OCI-LY3 (cell line): Measurements from ENCODE around the gene GRM4.

ENCODE experiments used
- H2AFZ ChIP-seq: fragments of 200-600, 300-600 bp; shearing (Covaris generic); 2 replicates; pipeline ENCODE4 v1.6.0; 2014; ENCODE audit warnings: antibody characterized with exemption, low read depth, low read length
- H3K27ac ChIP-seq: fragments of 200-600, 300-600 bp; sonication (generic); 2 replicates; pipeline ENCODE4 v1.5.1; 2014; ENCODE audit warnings: mild to moderate bottlenecking, low read length, moderate library complexity, mixed read lengths
- H3K27me3 ChIP-seq: fragments of 200-600, 300-600 bp; sonication (generic); 2 replicates; pipeline ENCODE4 v1.6.1; 2014; ENCODE audit warnings: low read depth, low read length, mixed read lengths
- H3K36me3 ChIP-seq: fragments of 200-600, 300-600 bp; sonication (generic); replicated peaks from 2 replicates; pipeline ENCODE3; 2014; ENCODE audit warnings: low read depth, low read length, mixed read lengths
- H3K4me1 ChIP-seq: fragments of 300-600, 200-600 bp; sonication (generic); 2 replicates; pipeline ENCODE4 v1.6.1; 2014; ENCODE audit warnings: low read length, mixed read lengths
- H3K4me2 ChIP-seq: fragments of 200-600, 300-600 bp; sonication (generic); 2 replicates; pipeline ENCODE4 v1.6.1; 2014; ENCODE audit warnings: low read length, mixed read lengths
- H3K4me3 ChIP-seq: fragments of 300-600, 200-600 bp; sonication (generic); 2 replicates; pipeline ENCODE4 v1.5.1; 2014; ENCODE audit warnings: antibody characterized with exemption, mild to moderate bottlenecking, low read length, moderate library complexity
- H3K79me2 ChIP-seq: fragments of 300-600, 200-600 bp; shearing (Covaris generic); 2 replicates; pipeline ENCODE4 v1.6.1; 2014; ENCODE audit warnings: mild to moderate bottlenecking, low read length, mixed read lengths
- H3K9ac ChIP-seq: fragments of 300-600, 200-600 bp; shearing (Covaris generic); 2 replicates; pipeline ENCODE4 v1.6.0; 2014; ENCODE audit warnings: mild to moderate bottlenecking, low read length, moderate library complexity
- H3K9me3 ChIP-seq: fragments of 200-600, 300-600 bp; shearing (Covaris generic); 2 replicates; pipeline ENCODE4 v1.6.1; 2014; ENCODE audit warnings: low read length, mixed read lengths; ENCODE audit not compliant: insufficient read depth
- H4K20me1 ChIP-seq: fragments of 200-600, 300-600 bp; sonication (generic); 2 replicates; pipeline ENCODE4 v1.6.1; 2016; ENCODE audit warnings: low read length, mixed read lengths; ENCODE audit not compliant: insufficient read depth
- EZH2phosphoT487 ChIP-seq: fragments of 200-600 bp; shearing (Covaris generic); IDR thresholded peaks from 2 replicates; pipeline ENCODE4 v1.6.1; 2018; ENCODE audit warnings: antibody characterized with exemption, mixed run types, low read depth
- TF ChIP-seq, protein P1 (sequence below): fragments of 200-600, 300-600 bp; sonication (generic); IDR thresholded peaks from 2 replicates; pipeline ENCODE4 v1.5.1; 2014; ENCODE audit warnings: antibody characterized with exemption, low read length, low read depth

GRM4 gene

DNA sequence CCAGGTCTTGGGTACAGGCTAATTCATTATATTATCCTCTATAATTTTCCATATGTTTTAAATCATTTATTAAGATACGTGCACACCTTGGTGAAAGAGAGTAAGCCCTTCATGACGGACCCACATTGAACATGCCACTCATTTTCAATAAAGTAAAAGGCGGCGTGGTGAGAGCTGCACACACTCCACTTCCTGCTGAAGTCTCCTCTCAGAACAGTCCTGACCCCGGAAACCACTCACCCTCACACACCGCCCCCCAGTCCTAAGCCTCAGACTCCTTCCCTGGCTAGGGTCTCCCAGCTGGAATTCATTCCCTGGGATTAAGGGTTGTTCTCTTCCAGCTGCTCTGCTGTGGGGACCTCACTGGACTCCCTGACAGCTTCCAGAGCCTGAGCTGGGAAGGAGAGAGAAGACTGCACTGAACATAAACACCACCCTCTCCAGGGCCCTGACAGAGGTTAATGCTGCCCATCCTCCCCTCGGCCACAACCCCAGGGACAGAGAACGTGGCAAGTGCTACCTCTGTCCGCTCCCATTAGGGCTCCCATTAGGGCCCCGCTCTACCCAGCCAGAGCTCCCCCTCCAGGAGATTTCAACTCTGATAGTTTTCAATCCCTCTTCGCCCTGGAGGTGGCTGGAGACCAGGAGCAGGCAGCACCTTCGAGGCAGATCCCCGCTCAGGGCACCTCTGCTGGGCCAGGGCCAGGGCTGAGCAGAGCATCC lies 24.8 kb downstream of the GRM4 start:
- Histone ChIP-seq H3K27ac (no peak overlapping the region), H3K4me2 (no peak overlapping the region), H2AFZ (no peak overlapping the region), H4K20me1 (no peaks in the 10 kb centered on the region), H3K79me2 (no peaks in the 10 kb centered on the region), H3K27me3 (no peaks in the 10 kb centered on the region), H3K4me3 (no peak overlapping the region), H3K9me3 (no peaks in the 10 kb centered on the region), H3K9ac (no peak overlapping the region), H3K36me3 (no peaks in the 10 kb centered on the region), H3K4me1 (no peaks in the 10 kb centered on the region)
- TF ChIP-seq, protein P1, sequence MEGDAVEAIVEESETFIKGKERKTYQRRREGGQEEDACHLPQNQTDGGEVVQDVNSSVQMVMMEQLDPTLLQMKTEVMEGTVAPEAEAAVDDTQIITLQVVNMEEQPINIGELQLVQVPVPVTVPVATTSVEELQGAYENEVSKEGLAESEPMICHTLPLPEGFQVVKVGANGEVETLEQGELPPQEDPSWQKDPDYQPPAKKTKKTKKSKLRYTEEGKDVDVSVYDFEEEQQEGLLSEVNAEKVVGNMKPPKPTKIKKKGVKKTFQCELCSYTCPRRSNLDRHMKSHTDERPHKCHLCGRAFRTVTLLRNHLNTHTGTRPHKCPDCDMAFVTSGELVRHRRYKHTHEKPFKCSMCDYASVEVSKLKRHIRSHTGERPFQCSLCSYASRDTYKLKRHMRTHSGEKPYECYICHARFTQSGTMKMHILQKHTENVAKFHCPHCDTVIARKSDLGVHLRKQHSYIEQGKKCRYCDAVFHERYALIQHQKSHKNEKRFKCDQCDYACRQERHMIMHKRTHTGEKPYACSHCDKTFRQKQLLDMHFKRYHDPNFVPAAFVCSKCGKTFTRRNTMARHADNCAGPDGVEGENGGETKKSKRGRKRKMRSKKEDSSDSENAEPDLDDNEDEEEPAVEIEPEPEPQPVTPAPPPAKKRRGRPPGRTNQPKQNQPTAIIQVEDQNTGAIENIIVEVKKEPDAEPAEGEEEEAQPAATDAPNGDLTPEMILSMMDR = no peak
- no peak for TF ChIP-seq EZH2phosphoT487

DNA sequence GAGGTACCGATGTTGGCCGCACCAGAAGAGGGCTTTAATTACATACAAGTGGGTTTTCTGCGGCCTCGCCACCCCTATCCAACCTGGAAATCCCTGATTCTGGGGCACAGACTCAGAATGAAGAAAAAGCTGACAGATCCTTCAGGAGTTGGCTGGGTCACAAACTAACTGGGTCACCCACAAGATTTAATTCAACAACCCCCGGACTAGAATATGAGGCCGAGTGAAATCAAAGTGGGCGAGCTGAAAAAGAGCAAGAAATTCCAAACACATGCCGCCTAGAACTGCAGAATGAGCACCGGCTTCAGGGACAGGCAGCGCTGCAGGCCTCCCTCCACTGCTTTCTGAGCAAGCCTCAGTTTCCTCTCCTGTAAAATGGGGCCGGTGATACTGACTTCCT lies 30.0 kb downstream of the GRM4 start:
- H3K36me3 ChIP-seq = no peaks in the 10 kb centered on the region
- no peak overlapping the region for H3K4me3 ChIP-seq
- TF ChIP-seq, protein P1 = no peak
- TF ChIP-seq EZH2phosphoT487 = no peak
- H3K27me3 ChIP-seq = peaks cover 13% of the 10 kb centered on the region
- no peaks in the 10 kb centered on the region for H4K20me1 ChIP-seq
- no peak overlapping the region for H3K27ac ChIP-seq
- H3K9me3 ChIP-seq = no peaks in the 10 kb centered on the region
- no peak overlapping the region for H2AFZ ChIP-seq
- H3K4me1 ChIP-seq = no peaks in the 10 kb centered on the region
- no peaks in the 10 kb centered on the region for H3K79me2 ChIP-seq
- no peak overlapping the region for H3K9ac ChIP-seq
- no peak overlapping the region for H3K4me2 ChIP-seq

DNA sequence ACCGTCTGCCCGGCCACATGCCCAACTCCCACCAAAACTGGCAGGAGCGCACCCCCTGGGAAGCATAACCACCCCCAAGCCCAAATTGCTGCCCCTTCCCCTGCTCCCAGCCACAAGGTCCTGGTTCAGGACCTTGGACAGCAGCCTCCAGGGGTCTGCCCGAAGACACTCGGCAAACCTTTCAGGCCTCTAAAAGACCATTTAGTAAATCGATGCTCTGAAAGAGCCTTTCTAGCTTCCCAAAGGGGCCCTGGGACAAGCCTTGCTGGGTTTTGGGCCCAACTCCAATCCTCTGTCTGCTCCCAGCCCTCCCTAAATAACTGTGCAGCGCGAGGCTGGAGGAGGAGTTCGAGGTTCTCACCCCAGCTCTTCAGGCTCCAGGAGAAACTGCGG lies 30.5 kb downstream of the GRM4 start:
- peaks cover 13% of the 10 kb centered on the region for H3K27me3 ChIP-seq

DNA sequence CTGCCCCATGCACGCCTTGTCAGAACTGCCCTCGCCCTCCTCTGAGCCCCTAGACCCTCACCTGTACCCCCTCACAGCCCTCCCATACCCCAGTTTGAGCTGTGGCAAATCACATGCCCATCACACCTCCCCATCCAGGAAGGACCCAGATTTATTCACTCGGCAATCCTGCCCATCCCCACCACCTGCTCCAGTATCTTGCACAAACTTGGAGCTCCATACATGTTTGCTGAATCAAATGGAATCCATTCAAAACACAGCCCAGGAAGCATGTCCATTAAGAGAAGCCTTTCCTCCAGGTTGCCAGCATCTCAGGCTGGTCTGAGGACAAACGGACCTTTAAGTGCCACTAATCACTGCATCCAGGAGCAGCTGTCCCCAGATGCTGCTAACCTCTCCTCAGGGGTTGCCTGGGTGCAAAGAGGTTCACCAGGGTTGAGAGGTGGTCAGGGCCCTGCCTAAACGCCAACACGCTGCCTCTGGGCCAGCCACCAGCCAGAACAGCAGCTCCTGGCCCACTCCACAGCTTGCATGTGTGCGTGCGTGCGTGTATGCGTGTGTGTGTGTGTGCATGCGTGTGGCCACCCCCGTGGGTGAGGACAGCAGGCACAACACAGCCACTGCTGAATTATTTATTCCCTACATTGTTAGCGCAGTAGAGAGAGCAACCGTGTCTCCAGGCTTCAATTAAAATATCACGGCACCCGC lies 31.0 kb downstream of the GRM4 start:
- Histone ChIP-seq H3K4me1 (no peaks in the 10 kb centered on the region), H3K27ac (no peak overlapping the region), H3K36me3 (no peaks in the 10 kb centered on the region), H3K4me2 (no peak overlapping the region), H2AFZ (no peak overlapping the region), H3K9me3 (no peaks in the 10 kb centered on the region), H4K20me1 (no peaks in the 10 kb centered on the region), H3K4me3 (no peak overlapping the region), H3K79me2 (no peaks in the 10 kb centered on the region), H3K27me3 (peaks cover 13% of the 10 kb centered on the region), H3K9ac (no peak overlapping the region)
- TF ChIP-seq EZH2phosphoT487 = no peak
- TF ChIP-seq, protein P1 = no peak

More for the DNA sequence above, 30.5 kb downstream of the GRM4 start:
- no peaks in the 10 kb centered on the region for H3K79me2 ChIP-seq
- TF ChIP-seq, protein P1 = no peak
- TF ChIP-seq EZH2phosphoT487 = no peak
- H3K4me1 ChIP-seq = no peaks in the 10 kb centered on the region
- no peak overlapping the region for H3K9ac ChIP-seq
- H3K9me3 ChIP-seq = no peaks in the 10 kb centered on the region
- H2AFZ ChIP-seq = no peak overlapping the region
- no peak overlapping the region for H3K4me3 ChIP-seq
- H3K36me3 ChIP-seq = no peaks in the 10 kb centered on the region
- H4K20me1 ChIP-seq = no peaks in the 10 kb centered on the region
- no peak overlapping the region for H3K4me2 ChIP-seq
- H3K27ac ChIP-seq = no peak overlapping the region
